HTERT RPE-1 (cell line): ENCODE results near the gene RNF38.
"Not testable (repeated sequence)": the region's sequence is repeated elsewhere in the genome, so short reads cannot be mapped to it uniquely, and the experiment has no call there.

ENCODE experiments used
- in situ Hi-C: fragments of 300-500 bp; cut with MboI; formaldehyde crosslinking; loops from 4 replicates; pipeline ENCODE4 v1.14.3; 2020; ENCODE audit warnings: low sequenced_read_pairs

The RNF38 gene

DNA sequence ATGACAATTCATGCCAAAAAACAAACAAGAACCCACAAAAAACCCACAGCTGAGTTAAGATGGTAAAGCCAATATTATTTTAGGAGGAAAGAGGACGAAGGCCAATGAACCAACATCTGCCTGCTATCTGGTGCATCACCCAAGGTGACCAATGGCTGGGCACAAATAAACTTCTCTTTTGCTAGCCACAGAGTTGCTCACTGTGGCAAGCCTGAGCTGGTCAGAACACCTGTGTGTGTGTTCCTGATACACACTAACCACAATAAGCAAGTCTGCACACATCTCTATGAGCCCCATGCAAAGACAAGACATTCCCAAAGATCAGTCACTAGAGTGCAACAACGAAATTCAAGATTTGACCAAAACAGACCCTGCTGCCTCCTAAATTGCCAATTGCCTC lies 63.1 kb downstream of the RNF38 start:
- in situ Hi-C loops, result no loop called here

DNA sequence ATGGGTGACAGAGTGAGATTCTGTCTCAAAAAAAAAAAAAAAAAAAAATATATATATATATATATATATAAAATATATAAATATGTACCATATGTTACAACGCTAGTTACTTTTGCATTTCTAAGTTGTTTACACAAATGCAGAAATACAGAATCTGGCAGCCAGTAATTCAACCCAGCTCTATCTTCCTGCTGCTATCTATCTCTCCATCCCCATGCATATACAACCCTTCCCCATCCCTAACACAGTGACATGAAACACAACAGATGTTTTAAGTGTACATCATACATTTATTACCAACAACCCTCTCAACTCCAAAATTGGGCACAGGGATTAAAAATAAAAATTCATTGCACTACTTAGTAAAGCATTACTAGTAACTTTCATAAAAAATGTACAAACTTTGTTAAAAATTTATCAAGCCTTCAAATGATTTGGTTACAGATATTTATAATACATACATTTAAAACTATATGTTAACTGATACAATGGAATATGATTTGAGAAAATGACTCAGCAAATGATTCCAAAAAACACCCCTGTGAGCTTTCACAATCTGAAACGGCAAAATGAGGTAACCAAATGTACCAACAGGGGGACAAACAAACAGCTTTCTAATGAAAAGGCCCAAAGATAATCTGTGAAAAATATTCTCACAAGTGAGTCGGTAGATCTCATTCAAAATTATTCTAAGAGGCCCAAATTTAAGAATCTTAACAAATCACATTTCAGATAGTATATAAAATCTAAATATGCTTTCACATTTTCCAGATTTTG lies 63.8 kb downstream of the RNF38 start:
- in situ Hi-C loops, result no loop called here

DNA sequence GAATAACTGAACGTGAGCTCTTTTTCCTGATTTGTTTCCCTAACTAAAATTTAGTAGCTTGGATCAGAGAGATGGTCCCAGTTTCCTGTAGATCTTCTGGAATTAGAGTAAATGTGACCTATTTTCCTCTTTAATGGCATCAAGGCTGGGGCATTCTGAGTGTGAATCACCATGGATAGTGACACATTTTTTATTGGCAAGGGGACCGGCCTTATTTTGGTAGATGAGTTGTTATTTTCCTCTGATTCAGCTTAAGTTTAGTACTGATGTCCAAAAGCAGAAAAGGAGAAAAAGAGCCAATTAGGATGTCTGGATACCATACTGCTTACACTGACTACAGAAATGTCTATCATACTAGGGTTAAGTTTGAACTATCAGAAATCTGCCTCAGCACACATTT lies 68.1 kb downstream of the RNF38 start:
- in situ Hi-C loops, result no loop called here

DNA sequence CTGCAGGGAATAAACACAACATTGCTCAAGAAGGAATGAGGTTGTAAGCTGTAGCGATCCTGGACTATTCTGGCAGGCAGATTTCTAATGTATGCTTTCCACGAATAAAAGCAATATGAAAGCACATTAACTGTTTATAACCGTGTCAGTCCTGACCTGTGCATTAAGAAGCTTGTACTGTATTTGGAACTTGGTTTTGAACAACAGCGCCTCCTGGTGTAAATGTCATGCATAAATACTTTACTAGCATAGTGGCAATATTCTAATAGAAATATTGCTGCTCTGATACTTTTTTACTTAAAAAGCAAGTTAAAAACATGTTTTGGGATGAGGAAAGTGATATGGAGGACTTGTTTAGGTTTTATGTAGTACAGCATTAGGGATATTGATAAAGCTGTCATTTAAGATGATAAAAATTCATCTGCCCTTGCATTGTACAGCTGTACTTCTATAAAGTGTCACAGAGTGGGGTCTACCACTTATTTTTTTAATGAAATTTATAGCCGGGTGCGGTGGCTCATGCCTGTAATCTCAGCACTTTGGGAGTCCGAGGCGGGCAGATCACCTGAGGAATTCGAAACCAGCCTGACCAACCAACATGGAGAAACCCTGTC lies 71.2 kb downstream of the RNF38 start:
- in situ Hi-C loops, result no loop called here

DNA sequence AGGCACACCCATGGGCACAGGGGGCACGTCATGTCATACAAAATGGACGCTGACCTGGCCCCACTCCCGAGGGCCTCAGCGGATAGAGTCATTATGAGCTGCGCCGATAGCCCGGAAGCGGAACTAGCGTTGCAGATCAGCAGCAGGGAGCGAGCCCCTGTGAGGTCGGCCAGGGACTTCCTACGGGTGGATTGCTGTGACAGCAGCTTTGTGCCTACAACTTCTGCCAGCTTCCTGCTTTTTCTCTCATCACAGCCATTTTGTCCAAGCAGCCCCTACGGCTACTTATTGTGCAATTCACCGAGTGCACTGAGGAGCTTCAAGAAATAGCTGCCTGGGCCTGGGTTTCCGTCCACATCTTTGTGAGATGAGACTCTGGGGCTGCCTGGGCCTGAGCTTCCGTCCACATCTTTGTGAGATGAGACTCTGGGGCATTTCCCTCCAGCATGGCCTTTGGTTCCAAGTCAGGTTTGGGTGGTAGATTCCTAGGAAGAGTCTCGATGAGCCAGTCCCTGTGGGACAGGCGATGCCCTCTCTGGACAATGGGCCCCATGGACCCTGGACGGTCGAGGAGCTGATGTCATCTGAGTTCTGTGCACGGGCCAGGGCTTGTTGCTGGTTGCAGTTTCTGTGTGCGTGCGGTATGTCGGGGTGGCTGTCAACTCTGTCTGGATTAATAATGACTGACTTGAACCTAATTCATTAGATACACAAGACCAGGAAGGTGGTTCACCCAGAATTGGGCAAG lies 74.8 kb downstream of the RNF38 start:
- in situ Hi-C loops, result no loop called here

DNA sequence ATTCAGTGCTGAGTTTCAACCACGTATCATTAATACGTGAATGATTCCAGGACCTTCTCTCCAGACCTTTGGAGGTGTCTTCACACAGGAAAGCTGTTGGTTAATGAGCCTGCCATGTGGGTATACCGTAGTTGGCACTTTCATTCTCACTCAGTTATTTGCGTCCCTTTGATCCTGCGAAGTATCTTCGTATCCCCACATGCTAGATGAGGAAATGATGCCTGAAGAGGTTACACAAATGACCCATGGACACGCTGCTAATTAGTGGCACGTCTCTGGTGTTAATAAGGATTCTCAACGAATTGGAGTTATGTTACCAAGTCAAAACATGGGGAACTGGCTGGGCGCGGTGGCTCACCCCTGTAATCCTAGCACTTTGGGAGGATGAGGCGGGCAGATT lies 76.1 kb downstream of the RNF38 start:
- in situ Hi-C loops, result no loop called here

DNA sequence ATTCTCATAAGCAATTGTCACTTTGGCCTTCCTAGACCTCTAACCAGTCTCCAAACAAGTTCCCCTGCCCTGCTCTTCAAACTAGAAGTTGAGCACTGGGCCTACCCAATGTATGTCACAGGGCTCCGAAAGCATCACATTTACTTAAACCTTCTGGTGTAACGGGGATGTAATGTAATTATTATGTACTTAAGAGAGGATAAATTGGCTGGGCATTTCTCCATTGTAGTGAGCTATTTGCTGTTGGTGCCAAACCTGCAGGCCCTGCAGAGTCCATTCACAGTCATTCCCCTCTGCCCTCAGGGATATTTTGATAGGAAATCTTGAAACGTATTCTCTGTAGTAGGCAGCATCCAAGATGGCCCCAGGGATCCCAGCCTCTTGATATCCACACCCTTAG lies 77.6 kb downstream of the RNF38 start:
- in situ Hi-C loops, result no loop called here

DNA sequence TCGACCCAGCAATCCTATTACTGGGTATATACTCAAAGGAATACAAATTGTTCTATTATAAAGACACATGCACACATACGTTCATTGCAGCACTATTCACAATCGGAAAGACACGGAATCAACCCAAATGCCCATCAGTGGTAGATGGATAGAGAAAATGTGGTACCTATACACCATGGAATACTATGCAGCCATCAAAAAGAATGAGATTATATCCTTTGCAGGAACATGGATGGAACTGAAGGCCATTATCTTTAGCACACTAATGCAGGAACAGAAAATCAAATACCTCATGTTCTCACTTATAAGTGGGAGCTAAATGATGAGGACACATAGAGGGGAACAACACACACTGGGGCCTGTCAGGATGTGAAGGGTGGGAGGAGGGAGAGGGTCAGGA lies 78.2 kb downstream of the RNF38 start:
- in situ Hi-C loops, result not testable (repeated sequence)

DNA sequence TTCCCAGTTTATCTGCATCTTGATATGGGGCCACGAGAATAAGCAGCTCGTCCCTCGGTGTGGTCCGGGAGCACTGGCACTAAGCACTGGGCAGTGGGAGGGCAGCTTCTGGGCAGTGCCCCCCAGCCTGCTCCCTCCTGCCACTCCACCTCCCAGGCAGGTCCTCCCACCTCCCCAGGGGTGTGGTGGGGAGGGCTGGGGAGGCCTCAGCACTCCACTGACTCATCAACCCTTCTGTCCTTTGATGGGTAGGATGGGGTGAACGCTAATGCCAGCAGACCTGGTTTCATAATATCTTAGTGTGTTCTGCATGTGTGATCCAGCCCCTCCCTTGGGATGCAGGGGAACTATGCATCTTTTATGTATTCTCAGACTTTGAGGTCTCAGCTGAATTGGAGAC lies 79.6 kb downstream of the RNF38 start:
- in situ Hi-C loops, result no loop called here

DNA sequence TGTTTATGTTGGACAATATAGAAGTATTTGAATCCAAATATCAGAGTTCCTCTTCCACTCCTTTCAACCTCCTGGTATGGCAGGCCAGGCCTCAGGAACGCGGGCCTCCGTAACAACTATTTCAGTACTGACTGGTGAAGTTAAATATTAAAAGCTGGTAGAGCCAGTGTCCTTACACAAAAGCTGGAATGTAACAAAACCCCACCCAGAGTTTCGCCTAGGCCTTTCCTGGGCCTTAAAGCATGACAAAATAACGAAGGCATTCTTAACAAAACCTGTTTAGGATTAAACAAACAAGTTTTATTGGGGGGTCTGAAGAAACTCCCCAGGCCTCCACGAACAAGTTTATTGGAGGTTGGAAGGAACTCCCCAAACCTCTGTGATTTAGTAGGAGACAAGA lies 80.3 kb downstream of the RNF38 start:
- in situ Hi-C loops, result no loop called here

DNA sequence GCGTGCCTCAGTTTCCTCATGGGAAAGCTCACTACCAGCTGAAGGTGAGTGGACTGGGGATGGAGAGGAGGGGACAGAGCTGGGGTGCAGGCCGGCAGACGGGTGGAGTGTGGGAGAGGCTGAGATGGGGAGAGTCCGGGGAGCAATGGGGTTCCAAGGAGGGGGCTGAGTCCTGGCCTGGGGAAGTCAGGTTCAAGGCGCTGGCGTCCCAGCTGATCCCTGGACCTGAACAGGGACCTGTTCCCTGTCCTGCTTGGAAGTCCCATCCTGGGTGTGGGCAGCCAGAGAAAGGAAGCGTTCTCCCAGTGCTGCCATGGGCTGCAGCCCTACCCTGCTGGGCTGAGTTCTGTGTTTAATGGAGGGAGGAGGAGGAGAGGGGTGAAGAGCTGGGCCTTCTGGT lies 80.9 kb downstream of the RNF38 start:
- in situ Hi-C loops, result no loop called here

DNA sequence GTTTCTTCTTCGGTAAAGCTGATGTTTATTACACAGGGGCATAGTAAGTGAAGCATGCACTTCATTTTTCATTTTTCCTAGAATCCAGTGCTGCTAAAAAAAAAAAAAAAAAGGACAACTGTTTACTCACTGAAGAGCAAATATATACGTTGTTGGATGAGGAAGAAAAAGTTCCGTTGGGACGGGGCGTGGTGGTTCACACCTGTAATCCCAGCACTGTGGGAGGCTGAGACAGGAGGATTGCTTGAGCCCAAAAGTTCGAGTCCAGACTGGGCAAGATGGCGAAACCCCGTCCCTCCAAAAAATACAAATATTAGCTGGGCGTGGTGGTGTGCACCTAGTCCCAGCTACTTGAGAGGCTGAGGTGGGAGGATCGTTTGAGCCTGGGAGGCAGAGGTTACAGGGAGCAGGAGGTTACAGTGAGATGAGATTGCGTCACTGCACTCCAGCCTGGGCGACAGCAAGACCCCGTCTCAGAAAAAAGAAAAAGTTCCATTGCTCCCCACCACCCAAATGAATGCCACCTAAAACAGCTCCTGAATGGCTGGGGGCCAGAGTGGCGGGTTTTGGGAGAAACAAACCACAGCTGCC lies 81.8 kb downstream of the RNF38 start:
- in situ Hi-C loops, result no loop called here

DNA sequence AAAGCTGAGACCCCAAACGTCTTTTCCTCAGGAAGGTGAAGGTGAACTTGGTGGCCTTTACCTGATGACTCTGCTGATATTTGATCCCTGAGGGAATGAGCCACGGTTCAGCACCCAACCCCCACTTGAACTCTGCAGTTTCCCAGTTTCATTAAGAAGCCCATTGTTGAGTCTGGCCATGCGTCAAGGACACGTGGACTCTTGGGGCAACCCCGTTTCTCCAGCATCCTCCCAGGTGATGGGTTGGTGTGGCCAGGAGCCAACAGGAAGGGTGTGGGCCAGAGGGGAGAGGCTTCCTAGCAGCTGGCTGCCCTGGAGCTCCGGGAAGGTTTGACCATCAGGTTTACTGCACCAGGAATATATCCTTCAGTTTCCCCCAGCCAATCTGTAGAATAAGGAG lies 82.3 kb downstream of the RNF38 start:
- in situ Hi-C loops, result no loop called here

DNA sequence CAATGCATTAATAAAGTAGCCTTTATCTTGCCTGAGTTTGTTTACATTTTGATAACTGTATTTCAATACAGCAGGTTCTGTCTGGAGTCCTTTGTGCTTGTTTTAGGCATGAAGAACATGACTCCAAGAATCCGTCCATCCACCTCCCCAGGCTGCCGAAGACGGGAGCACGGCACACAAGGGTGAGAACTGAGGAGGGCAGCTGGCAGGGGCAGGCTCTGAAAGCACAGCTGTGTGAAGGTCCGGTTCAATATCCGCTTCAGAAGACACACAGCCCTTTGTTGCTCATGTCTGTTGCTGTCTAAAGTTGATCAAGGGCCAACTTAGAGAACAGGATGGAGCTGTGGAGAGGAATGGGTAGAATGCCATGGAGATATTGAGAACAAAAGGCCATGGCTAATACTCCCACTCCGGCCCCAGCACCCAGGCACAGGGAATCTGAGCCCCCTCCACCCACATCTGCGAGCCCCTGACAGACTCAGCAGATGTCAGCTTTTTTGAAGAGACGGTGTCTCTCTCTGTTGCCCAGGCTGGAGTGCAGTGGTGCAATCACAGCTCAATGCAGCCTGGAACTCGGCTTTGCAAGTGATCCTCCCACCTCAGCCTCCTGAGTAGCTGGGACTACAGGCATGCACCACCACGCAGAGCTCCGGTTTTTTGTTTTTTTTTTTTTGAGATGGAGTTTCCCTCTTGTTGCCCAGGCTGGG lies 83.3 kb downstream of the RNF38 start:
- in situ Hi-C loops, result no loop called here

DNA sequence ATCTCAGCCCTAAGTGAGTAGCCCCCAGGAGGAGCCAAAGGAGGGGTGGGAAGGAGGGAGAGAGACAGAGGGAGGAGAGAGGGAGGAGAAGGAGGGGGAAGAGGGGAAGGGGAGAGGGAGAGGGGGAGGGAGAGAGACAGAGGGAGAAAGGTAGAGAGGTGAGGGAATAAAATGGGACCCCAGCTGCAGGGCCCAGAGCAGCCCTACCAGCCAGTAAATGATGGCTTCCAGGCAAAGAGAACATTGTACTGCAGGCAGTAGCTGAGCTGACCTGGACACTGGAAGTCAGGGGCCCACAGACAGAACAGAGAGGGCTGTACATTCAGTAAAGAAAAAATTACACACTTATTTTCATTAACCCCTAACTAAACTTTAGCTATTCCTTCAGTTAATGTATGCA lies 84.0 kb downstream of the RNF38 start:
- in situ Hi-C loops, result no loop called here

DNA sequence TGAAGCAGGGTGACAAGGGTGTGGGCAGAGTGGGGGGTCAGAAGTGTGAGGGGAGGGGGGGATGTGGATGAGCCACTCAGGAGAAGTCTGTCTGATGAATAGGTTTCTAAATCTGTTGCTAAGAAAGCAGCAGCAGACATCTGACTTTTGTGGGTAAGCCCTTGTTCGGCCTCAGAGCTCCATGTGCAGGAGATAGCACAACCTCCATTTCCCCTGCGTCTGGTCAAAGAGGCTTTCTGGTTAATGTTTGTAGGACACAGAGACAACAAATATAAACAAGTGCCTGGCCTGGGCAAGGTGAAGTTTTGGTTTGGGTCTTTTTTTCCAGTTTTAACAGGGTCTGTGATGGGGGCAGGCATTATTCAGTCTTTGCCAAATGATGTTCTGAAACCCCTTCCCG lies 84.8 kb downstream of the RNF38 start:
- in situ Hi-C loops, result no loop called here

DNA sequence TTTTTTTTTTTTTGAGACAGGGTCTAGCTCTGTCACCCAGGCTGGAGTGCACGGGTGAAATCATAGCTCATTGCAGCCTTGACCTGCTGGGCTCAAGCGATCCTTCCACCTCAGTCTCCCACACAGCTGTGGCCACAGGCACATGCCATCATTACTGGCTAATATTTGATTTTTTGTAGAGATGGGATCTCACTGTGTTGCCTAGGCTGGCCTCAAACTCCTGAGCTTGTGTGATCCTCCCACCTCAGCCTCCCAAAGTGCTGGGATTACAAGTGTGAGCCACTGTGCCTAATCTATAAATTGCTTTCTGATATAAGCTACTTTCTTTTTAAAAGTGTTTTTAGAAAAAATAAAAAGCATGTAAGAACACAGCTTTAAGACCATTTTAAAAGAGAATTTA lies 85.3 kb downstream of the RNF38 start:
- in situ Hi-C loops, result no loop called here

DNA sequence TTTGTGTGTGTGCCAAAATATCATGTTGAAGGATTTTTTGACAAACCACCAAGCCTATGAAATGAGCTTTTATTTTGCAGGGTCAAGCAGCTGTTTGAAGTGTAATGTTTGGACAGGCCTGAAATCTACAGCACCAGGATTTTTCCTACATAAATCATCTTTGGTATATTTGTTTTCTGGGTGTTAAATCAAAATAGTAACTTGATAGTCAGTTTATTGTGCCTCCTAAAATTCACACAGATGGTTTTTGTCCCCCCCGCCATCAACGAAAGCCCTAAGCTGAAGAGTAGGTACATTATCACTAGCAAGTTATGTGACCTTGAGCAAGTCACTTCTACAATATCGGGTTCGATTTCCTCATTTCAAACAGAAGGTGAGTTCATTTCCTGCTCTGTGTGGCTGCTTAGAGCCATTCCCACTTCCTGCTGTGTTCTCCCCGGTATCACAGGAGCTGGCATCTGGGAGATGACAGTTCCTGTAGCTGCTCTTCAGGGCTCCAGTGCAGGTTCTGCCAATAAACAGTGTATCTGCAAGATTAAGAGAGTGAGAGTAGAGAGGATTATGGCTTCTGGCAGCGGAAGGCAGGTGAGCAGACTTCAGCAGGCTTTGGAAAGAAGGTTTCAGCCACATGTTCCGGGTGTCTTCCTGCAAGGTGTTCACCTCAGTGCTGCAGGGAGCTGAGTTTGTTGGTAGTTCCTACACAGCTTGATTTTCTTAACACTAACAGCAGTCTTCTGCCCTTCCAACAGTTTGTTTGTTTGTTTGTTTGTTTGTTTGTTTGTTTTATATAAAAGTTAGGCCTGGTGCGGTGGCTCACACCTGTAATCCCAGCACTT lies 93.4 kb downstream of the RNF38 start:
- in situ Hi-C loops, result no loop called here

DNA sequence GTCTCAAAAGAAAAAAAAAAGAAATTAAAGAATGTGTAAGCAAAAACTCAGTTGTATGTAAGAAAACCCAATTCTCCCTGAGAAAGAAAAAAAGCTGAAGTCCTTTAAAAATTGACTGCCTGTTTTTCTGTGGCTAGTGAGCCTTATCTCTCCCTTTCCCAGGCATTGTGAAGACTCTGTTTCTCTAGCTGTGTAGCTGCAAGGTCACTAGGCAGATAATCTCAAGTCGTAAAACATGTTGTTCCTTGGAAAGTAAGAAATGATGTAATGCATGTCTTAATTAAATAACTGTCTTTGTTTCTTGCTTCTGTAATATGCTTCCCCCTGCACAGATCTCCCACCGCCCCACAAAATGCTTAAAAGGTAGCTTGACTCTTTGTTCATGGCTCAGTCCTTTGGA lies 95.7 kb downstream of the RNF38 start:
- in situ Hi-C loops, result not testable (repeated sequence)

DNA sequence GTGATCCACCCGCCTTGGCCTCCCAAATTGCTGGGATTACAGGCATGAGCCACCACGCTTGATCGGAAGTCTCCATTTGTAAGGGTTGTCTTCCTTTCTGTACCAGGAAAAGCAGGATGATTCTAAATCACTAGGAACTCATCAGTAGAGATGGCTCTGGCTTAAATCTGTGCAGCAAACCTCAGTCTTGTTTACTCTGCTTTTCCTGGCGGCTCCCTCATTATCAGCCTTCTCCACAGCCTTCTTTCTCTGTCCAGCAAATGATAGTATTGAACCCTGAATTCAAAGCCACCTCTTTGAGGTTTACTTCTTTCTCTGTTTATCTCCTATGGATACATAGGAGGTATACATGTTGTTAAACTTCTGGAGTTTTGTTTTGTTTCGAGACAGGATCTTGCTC lies 98.8 kb downstream of the RNF38 start:
- in situ Hi-C loops, result no loop called here
